CD4-positive, alpha-beta T cell treated with Interleukin-4 for 1 hour (primary cell): ENCODE data around the gene TXNL1.
A peak's percentile ranks its signal among the peaks of the same experiment; 100 is the strongest.
"Not testable (repeated sequence)": the region's sequence is repeated elsewhere in the genome, so short reads cannot be mapped to it uniquely, and the experiment has no call there.

Experiments
- DNase-seq, 2 donors: peaks; one replicate each; pipeline ENCODE4 v3.0.0-alpha.2; 2020 to 2022

Gene TXNL1

DNA sequence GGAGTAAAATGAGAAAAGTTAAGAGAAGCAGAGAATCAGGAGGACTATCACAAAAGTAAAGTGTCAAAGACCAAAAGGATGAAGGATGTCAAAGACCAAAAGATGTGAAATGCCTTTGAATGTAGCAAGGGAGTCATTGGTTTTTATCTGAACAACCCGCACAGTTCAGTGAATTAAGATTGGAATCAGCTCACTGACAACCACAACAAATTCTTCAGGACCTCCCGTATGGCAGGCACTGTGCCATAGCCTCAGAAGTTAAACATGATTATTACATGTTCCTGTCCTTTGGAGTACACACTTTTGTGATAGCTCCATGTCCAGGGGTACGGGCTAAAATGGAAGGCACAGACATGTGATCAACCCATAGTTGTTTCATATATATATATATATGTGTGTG is 5.0 kb upstream of the TXNL1 start:
- no peak for DNase-seq

GRCh38 chr18:56641714-56642337 is 3.4 kb upstream of the TXNL1 start:
- DNase-seq = no peak

- no peak for DNase-seq
Observed at GRCh38 chr18:56639571-56639970, 1.2 kb upstream of the TXNL1 start.

DNA sequence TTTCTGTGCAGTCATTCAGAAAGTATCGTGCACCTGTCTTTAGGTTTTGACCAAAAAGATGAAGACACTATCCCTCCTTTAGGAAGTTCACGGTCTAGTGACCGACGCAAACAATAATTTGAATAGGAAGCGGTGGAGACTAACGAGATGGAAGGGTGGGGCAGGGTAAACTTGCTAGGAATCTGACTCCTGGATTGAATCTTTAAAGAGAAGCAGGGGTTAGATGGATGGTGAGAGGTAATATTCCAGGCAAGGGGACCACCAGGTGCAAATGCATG is 651 bp upstream of the TXNL1 start:
- no peak for DNase-seq

GRCh38 chr18:56637711-56638231 is 621 bp downstream of the TXNL1 start:
- no peak for DNase-seq

DNA sequence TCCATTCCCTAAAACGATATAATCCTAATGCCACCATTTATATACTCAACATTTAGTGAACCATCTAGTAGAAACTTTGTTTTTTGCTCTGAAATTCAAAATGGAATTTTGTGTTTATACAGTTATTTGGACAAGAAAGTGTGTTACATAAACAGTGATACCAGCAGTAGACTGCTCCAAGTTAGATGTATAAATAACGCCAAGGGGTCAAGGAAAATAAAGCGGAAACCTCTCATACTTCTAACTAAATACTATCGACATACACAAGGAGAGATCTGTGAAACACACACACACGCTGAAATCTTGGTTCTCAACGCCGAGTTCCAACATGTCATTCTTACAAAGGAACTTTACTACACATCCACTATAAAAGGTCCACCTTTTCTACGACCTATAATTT is 1.2 kb downstream of the TXNL1 start:
- peak in 1 of 2 donors; percentile 1 for DNase-seq

DNA sequence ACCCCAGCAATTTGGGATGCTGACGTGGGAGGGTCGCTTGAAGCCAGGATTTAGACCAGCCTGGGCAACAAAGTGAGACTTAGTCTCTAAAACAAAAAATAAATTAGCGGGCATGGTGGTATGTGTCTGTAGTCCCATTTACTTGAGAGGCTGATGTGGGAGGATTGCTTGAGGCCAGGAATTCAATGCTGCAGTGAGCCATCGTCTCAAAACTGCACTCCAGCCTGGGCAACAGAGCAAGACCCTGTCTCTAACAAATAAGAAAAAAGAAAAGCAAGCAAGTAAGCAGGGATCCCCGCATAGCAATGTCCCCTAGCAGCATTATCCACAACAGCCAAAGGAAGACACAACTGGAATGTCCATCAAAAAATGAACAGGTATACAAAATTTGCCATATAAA is 3.4 kb downstream of the TXNL1 start:
- DNase-seq = no peak

DNA sequence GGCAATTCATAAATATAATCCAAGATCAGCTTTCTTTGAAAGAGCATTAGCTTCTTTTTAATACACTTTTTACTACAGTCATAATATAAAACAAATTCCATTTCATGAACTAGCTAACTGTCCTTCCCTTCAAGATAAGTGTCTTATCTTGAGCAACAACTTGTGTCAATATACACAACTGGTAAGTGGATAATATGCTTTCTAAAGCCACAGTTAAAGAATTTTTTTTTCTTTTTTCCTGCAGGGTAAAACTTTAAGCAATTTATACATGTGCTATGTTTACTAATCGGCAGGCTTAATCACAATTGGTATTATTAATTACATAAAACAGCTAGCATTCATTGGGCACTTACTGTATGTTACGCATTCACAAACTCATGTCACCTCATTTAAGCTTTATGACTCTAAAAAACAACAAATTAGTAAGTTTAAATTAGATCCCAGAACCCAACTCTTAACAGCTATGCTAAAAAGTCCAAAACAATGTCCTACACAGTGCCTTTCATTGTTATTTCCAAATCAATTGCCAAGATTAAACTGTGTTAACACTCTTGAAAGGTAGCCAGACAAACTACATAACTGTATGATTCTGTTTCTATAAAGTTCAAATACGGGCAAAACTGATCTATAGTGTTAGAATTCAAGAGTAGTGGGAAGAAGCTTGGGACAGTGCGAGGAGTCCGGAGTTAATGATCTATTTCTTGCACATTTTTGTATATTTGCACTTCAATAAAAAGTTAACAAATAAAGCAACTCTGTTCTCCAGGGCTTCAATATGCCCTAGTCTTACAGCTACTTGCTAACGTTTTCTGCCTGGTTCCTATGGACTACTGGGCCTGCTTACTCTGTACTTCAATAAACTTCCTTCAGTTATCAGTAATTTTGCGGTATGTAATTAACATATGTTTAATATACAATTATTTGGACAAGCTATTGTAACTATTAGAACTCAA is 6.0 kb downstream of the TXNL1 start:
- no peak for DNase-seq

DNA sequence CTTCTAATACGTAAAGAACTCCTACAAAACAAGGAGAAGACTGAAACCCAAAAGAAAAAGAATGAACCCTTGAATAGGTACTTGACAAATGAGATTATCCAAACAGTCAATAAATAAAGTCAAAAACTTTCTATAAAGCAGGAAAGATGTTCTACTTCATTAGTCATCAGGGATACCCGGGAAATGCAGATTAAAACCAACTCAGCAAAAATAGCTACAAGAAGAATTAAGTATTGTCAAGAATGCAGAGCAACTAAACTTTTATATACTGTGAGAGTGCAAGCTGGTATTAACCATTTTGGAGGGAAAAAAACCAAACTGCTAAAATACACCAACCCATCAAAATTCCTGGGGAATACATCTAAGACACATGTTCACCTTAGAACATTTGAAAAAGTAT is 10.4 kb downstream of the TXNL1 start:
- no peak for DNase-seq

- DNase-seq = no peak
Observed at GRCh38 chr18:56615738-56616520, 22.5 kb downstream of the TXNL1 start.

DNA sequence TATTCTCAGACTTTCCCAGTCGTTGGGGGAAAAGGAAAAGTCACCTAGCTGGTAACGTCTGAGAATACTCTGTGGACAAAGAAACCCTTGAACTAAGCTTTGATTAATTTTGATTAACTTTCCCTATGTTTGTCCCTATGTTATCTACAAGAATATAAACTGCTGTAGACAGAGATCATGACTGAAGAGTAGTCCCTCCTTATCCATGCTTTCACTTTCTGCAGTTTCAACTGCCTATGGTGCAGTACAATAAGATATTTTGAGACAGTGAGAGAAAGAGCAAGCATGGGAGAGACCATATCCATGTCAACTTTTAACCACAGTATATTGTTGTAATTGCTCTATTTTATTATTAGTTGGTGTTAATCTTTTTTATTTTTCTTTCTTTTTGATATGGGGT is 31.8 kb downstream of the TXNL1 start:
- no peak for DNase-seq

DNA sequence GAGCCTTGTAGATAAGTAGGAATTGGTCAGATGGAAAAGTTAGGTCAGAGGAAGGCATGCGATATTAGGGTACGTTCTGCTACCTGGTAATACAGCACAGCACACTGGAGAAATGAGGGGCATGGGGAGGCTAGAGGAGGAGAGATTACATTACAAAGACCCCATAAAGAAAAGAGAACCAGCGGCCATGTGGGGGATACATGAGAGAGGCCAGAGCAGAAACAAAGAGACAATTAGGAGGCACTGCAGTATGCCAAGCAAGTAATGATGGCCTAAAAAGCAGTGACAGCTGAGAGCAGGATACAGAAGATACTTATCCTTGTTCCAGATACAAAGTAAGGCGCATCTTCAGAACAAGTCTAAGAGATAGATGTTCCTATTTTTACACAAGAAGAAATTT is 40.0 kb downstream of the TXNL1 start:
- DNase-seq = no peak

GRCh38 chr18:56593906-56594305 is 44.5 kb downstream of the TXNL1 start:
- no peak for DNase-seq

GRCh38 chr18:56580026-56580425 is 58.4 kb downstream of the TXNL1 start:
- DNase-seq = no peak

- no peak for DNase-seq
Observed at GRCh38 chr18:56579451-56579850, 58.9 kb downstream of the TXNL1 start.

- DNase-seq = no peak
Observed at GRCh38 chr18:56576826-56577573, 61.4 kb downstream of the TXNL1 start.

- peak in 1 of 2 donors; percentile 19 for DNase-seq
Observed at GRCh38 chr18:56575819-56576663, 62.4 kb downstream of the TXNL1 start.

DNA sequence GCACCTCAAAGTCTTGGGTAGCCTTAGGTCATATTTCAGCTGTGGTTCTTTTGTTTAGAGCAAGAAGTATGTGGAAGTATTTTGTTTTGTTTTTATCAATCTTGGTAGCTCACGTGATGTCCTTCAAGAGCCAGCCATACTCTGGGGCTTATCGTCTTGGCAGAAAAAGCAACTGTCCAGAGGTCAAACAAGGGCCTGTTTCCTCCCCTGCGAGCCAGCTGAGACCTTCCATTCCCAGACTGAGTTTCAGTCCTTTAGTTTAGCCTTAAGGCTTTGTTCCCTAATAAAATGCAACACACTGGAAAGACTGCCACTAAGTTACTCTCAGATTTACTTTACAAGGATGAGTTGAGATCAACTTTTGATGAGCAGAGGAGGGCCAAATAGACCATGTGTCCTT is 63.5 kb downstream of the TXNL1 start:
- DNase-seq = no peak

- not testable (repeated sequence) for DNase-seq
Observed at GRCh38 chr18:56572267-56572666, 66.1 kb downstream of the TXNL1 start.

DNA sequence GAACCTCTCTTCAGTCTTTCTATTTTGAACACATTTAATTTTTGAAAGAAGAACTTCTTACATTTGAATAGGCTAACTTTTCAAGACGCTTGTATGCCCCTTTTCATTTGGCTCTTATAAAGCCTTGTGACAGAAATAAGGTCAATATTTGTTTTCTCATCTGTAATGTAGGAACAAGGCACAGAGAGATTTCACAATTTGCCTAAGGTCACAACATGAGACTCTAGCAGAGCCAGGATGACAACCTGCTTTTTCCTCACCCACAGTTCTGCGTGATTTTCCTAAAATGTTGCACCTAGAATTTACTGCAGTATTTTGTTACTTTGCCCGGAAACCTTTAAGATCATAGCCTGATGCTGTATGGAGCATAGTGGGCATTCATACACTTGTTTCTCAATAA is 67.4 kb downstream of the TXNL1 start:
- DNase-seq = no peak

GRCh38 chr18:56569416-56569815 is 69.0 kb downstream of the TXNL1 start:
- no peak for DNase-seq

- no peak for DNase-seq
Observed at GRCh38 chr18:56568986-56569385, 69.4 kb downstream of the TXNL1 start.
